NT2/D1 (cell line): Measurements from ENCODE around the gene ICAM2.

Source experiments
- SUZ12 ChIP-seq: IDR thresholded peaks from 2 replicates; pipeline ENCODE4 v1.6.1; 2011; ENCODE audit not compliant: insufficient read length, insufficient read depth; ENCODE audit errors: extremely low read depth
- YY1 ChIP-seq: IDR thresholded peaks from 2 replicates; pipeline ENCODE4 v1.6.1; 2011; ENCODE audit not compliant: insufficient read length, insufficient read depth
- ZNF274 ChIP-seq: IDR thresholded peaks from 2 replicates; pipeline ENCODE4 v1.6.1; 2011; ENCODE audit warnings: mild to moderate bottlenecking, low read depth, low read length

DNA sequence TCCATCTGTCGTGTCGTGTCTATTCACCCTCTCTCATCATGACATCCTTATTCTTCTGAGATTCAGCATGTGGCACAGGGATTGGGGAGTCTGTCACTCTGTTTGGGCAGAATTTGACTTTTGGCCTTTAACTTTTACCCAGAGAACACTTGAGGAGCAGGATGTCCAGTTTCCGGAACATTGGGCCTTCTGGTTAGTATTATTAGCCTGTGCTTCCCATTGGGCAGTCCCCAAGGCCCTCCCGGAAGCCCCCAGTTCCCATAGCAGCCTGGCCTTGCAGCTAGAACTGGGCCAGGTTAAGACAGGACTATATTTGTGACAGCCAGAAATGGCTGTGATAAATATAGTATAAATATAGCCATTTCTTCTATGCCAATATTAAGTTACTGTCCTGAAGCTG lies 57.3 kb downstream of the ICAM2 start:
- TF ChIP-seq ZNF274 (no peak), SUZ12 (no peak), YY1 (no peak)
